ENCODE results near the gene ESPN. TPM values are rescaled to one million over a fixed set of nuclear protein-coding genes. Genes with fewer than 3 reads are reported as not detected.
"Not testable (repeated sequence)": the region's sequence is repeated elsewhere in the genome, so short reads cannot be mapped to it uniquely, and the experiment has no call there.

The ESPN gene
- total RNA-seq, 2 donors from 2014 or later: 0.47 TPM; not detected in 1

DNA sequence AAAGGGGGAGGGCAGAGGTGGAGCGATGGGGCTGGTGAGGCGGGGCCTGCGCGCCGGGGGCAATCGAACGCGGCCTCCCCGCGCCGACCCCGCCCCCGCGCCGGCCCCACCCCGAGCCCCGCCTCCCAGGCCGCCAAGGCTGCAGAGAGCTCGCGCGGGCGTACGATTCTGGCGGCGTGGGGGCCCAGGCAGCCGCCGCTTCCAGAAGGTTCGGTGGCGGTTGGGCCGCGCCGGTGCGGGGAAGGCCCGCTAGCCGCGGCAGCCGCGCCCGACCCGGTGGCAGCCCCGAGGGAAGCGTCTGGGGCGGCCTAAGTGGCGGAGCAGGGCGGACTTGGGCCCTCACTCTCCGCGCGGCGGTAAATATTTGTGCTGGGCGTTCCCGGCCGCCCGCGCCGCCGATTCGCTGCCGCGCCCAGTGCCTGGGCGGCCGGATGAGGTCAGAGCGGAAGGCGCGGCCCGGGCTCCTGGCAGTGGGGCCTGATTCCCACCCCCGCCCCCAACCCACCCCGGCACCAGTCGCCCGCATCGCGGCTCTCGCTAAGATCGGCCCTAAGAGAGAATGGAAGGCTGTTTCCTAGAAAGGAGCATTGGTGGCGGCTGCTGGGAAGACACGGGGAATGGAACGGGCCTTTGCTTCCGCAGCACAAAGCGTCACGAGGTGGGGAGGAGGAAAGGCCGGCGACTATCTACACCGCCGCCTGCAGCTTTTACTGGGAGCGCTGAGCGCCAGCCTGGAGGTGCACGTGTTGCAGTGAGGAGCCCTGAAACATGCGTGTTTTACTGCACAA lies 31.0 kb upstream of the ESPN start, which contains the start of gene ACOT7:
TSS of gene ACOT7 (minus strand) at position 368 of the 788 bp plus-strand sequence. CDS start 368 bp downstream, outside the sequence.
- no peaks in the 10 kb centered on the region for H3K36me3 ChIP-seq
- no peaks in the 10 kb centered on the region for H3K9me3 ChIP-seq
- TF ChIP-seq, protein P1, sequence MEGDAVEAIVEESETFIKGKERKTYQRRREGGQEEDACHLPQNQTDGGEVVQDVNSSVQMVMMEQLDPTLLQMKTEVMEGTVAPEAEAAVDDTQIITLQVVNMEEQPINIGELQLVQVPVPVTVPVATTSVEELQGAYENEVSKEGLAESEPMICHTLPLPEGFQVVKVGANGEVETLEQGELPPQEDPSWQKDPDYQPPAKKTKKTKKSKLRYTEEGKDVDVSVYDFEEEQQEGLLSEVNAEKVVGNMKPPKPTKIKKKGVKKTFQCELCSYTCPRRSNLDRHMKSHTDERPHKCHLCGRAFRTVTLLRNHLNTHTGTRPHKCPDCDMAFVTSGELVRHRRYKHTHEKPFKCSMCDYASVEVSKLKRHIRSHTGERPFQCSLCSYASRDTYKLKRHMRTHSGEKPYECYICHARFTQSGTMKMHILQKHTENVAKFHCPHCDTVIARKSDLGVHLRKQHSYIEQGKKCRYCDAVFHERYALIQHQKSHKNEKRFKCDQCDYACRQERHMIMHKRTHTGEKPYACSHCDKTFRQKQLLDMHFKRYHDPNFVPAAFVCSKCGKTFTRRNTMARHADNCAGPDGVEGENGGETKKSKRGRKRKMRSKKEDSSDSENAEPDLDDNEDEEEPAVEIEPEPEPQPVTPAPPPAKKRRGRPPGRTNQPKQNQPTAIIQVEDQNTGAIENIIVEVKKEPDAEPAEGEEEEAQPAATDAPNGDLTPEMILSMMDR (IDR thresholded peaks at IDR 0.05): peak; percentile 12 to 57
- DNase-seq (ENCODE audit: low spot score): peak; percentile 85
- H3K27ac ChIP-seq: peak within 1 kb of the TSS; percentile 96 to 98
- no peaks in the 10 kb centered on the region for H3K27me3 ChIP-seq
- H3K4me1 ChIP-seq: peaks cover 0 to 18% of the 10 kb centered on the region in 2 donors
- H3K4me3 ChIP-seq: peak within 1 kb of the TSS; percentile 55 to 66

DNA sequence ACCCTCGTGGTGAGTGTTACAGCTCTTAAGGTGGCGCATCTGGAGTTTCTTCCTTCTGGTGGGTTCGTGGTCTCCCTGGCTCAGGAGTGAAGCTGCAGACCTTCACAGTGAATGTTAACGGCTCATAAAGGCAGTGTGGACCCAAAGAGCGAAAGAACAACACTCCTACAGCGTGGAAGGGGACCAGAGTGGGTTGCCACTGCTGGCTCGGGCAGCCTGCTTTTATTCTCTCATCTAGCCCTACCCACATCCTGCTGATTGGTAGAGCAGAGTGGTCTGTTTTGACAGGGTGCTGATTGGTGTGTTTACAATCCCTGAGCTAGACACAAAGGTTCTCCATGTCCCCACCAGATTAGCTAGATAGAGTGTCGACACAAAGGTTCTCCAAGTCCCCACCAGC lies 29.4 kb upstream of the ESPN start:
- not testable (repeated sequence) for DNase-seq (ENCODE audit: low spot score); H3K4me3 ChIP-seq; H3K27me3 ChIP-seq; H3K36me3 ChIP-seq; H3K9me3 ChIP-seq; H3K27ac ChIP-seq
- H3K4me1 ChIP-seq: peaks cover 0 to 18% of the 10 kb centered on the region in 2 donors

DNA sequence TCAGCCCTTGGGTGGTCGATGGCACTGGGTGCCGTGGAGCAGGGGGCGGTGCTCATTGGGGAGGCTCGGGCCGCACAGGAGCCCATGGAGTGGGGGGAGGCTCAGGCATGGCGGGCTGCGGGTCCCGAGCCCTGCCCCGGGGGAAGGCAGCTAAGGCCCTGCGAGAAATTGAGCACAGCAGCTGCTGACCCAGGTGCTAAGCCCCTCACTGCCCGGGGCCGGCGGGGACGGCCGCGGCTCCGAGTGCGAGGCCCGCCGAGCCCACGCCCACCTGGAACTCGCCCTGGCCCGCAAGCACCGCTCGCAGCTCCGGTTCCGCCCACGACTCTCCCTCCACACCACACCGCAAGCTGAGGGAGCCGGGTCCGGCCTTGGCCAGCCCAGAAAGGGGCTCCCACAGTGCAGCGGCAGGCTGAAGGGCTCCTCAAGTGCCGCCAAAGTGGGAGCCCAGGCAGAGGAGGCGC lies 28.8 kb upstream of the ESPN start:
- peaks cover 0 to 18% of the 10 kb centered on the region in 2 donors for H3K4me1 ChIP-seq
- H3K36me3 ChIP-seq; H3K27ac ChIP-seq; H3K9me3 ChIP-seq; H3K27me3 ChIP-seq; DNase-seq (ENCODE audit: low spot score); H3K4me3 ChIP-seq: not testable (repeated sequence)

DNA sequence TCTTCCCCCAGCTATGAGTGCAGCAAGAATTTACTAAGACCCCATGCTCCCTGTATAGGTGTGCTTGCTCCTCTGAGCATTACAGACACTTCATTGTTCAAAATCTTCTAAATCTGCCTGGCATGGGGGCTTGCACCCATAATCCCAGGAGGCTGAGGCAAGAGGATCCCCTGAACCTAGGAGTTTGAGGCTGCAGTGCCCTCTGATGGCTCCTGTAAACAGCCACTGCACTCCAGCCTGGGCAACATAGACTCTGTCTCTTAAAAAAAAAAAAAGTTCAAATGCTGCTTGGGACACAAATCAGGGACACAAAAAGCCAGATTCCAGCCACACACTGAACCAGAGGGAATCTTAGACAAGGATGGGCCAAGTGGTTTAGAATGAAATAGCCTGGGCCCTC lies 27.6 kb upstream of the ESPN start:
- TF ChIP-seq, protein P1 (IDR thresholded peaks at IDR 0.05): no peak
- Histone ChIP-seq H3K4me1 (peaks cover 0 to 14% of the 10 kb centered on the region in 2 donors), H3K36me3 (no peaks in the 10 kb centered on the region), H3K27me3 (no peaks in the 10 kb centered on the region), H3K9me3 (no peaks in the 10 kb centered on the region), H3K27ac (no peak overlapping the region), H3K4me3 (no peak overlapping the region)
- DNase-seq (ENCODE audit: low spot score): no peak

DNA sequence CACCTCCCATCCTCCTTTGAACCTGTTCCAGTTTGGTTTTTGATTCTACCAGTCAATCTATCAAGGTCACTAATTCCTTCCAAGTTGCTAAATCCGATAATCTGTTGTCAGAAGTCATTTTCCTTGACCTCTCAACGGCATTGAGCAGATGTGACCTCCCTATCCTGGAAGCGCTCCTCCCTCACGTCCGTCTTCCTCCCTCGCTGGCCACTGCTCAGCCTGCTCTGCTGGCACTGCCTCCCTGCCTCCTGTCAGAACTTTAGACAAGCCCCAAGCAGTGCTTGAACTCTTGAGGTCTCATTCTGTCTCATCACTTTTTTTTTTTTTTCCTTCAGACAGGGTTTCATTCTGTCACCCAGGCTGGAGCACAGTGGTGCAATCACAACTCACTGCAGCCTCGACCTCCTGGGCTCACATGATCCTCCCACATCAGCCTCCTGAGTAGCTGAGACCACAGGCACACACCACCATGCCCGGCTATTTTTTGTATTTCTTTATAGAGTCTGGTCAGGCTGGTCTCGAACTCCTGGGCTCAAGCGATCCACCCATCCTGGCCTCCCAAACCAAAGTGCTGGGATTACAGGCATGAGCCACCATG lies 26.6 kb upstream of the ESPN start:
- Histone ChIP-seq H3K36me3 (no peaks in the 10 kb centered on the region), H3K4me3 (no peak overlapping the region), H3K9me3 (no peaks in the 10 kb centered on the region), H3K27ac (no peak overlapping the region), H3K27me3 (no peaks in the 10 kb centered on the region), H3K4me1 (peaks cover 0 to 5% of the 10 kb centered on the region in 2 donors)
- no peak for DNase-seq (ENCODE audit: low spot score)
- TF ChIP-seq, protein P1 (IDR thresholded peaks at IDR 0.05): no peak

DNA sequence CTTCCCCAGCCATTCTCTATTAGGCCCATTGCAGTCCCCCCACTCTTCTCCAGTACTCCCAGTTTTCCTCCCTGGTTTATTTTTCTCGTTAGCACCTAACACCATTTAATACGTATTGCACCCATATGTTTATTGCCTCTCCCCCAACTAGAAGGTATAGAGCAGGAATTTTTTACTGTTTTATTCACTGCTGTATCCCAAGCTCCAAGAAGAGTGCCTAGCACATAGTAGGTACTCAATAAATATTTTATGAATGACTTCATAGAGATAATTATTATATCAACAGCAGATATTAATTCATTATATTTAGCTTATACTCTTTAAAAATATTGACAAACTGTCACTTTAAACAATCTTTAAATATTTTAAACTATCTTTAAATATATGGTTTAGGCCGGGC lies 25.3 kb upstream of the ESPN start:
- H3K4me3 ChIP-seq: no peak overlapping the region
- no peaks in the 10 kb centered on the region for H3K9me3 ChIP-seq
- no peaks in the 10 kb centered on the region for H3K27me3 ChIP-seq
- H3K27ac ChIP-seq: no peak overlapping the region
- no peak for DNase-seq (ENCODE audit: low spot score)
- H3K4me1 ChIP-seq: peaks cover 0 to under 1% of the 10 kb centered on the region in 2 donors
- TF ChIP-seq, protein P1 (IDR thresholded peaks at IDR 0.05): no peak
- H3K36me3 ChIP-seq: no peaks in the 10 kb centered on the region
